ENCODE data around the gene GNB5.
"Not testable (repeated sequence)": the region's sequence is repeated elsewhere in the genome, so short reads cannot be mapped to it uniquely, and the experiment has no call there.

GNB5 gene

DNA sequence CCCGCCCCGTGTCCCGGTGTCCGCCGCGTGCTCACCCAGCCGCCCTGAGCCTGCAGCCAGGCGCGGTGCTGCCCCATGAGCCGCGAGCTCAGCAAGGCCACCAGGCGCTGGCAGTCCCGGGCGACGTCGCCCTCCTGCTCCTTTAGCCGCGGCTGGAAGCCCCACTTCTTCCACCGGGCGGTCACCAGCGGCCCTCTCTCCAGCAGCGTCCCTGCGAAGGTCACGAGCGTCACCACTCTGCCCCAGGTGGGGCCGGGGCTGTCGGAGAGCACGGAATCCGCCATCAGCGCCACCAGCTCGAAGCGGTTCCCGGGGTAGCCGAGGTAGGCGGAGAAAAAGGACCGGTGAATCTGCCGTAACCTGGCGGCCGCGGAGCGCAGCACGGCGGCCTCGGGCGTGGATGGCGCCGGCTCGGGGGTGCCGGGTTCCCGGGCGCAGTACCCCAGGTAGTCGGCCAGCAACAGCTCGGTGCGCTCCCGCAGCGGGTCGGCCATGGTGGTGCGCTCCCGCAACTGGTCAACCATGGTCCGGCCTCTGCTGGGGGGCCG is 78.9 kb downstream of the GNB5 start:
- DNase-seq (ENCODE audit: low read depth): peak; percentile 20

DNA sequence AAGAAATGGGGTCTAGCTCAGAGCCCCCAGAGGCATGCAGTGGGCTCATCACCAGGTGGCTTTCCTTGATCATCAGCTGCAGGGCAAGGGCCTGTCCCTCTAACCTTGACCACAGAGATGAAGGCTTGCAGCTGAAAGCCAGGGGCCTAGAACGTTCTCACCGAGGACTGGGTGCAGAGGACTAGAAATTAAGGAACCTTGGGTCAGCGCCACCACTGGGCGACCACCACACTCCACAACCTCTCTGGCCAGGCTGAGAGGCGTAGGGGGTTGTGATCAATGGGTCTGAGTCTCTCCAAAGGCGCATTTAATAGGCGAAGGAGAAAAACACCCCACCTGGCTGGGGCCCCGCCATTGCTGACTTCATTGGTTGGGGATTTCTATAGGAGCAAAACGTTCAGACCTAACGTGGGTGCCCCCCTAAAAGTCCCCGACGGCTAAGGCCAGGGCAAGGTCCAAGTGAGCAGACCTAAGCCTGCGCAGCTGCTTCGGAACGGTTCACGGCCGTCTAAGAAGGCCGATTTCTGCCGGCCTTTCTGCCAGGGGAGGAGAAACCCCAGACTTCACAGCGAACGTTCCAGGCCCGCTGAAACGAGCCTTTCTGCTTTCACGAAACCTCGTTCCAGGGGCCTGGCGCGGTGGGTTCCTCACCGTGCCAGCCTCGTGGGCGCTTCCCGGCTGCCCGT is 79.5 kb downstream of the GNB5 start:
- DNase-seq (ENCODE audit: low read depth): no peak

DNA sequence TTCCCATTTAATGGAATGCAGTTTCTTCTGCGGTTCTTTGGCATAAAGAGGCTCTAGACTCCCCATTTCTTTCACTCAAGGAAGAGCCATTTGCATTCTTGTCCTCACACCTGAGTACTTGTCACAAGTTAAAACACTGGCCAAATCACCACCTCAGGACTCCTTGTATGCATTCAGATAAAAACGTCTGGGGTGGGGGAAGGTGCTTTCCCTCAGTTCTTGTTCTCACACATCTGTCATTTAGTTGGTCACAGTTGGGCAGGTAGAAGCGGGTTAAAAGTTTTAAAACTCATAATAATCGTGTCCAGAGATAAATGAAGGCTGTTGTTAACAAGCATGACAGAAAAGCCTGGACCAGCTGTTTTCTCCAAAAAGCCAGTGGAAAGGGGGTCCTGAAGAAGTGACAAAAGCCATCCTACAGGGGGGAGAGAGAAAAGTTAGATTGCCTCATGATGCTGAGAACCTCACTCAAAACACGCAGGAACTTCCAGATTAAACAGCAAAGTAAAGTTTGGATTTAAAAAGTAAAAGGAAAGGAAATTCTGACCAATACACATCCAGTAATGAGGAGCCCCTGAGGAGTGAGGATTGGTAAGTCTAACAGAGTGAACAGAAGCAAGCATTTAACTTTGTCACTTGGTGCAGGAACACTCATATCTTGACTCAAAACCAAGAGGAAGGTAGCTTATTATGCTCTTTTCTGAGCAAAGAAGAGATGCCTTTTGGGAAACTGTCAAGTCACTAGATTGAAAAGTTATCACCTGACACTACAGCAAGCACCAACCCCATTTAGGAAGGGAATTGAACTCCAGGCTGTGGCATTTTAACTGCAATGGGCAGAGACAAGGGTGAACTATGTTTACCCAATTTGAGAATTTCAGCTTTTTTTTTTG is 81.4 kb downstream of the GNB5 start:
- DNase-seq (ENCODE audit: low read depth): no peak

DNA sequence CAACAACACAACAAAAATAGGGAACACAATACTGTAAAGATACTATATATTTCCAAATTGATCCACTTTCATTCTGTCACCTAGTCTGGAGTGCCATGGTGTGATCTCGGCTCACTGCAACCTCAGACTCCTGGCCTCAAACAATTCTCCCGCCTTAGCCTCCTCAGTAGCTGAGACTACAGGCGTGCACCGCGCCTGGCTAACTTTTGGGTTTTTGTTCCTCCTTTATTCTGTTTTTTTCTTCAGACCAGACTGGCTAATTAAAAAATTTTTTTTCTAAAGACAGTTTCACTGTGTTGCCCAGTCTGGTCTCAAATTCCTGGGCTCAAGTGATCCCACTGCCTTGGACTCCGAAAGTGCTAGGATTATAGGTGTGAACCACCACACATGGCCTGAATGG is 84.0 kb downstream of the GNB5 start:
- DNase-seq (ENCODE audit: low read depth): no peak

DNA sequence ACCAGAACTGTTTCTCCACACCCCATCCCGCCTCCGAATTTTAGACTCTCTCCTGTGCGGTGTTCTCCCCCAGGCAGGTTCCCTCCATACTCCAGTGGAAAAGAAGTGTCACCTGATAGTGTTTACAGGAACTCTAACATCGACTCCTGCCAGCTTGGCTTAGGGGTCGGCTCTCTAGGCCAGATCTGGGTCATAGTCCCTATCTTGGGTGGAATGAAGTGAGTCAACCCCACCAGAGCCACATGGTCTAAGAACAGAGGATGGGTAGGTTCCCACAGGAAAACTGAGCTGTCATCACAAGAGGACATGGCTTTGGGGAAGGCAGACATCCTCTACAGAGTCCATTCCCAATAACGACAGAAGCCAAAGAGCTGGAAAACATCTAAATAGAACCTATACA is 84.6 kb downstream of the GNB5 start:
- no peak for DNase-seq (ENCODE audit: low read depth)

DNA sequence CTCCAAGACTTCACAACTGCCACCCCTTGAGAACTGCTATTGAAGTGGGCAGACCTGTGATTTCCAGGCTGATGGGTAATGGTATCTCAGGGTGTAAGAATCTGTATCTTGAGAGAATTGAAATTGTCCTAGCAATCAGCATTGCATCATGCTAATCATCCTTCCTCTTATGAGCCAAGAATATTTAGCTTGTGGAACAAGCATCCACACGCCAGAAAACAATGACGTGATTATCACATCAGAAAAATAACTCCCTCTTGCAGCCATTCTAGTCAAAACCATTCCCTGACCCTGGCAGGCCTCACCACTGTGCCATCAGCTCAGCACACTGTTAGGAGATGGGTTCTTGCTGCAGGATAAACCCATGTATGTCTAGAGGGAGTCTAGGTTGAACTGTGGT is 85.3 kb downstream of the GNB5 start:
- no peak for DNase-seq (ENCODE audit: low read depth)

DNA sequence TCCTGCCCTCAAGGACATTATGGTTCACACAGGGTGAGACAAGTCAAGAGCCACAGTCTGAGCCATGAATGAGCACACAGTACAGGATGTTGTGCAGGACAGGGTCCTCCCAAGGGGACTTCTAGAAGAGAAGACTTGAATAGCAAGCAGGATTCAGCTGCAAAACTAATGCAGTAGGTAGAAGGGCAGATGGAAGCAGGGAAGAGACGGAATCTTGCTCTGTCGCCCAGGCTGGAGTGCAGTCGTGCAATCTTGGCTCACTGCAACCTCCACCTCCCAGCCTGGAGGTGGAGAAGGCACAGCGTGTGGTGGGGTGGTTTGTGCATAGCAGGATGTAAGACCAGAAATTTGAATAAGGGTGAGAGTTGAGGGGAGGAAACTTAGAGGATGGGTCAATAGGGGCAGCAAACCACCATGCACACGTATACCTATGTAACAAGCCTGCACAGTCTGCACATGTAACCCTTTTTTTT is 86.6 kb downstream of the GNB5 start:
- no peak for DNase-seq (ENCODE audit: low read depth)

DNA sequence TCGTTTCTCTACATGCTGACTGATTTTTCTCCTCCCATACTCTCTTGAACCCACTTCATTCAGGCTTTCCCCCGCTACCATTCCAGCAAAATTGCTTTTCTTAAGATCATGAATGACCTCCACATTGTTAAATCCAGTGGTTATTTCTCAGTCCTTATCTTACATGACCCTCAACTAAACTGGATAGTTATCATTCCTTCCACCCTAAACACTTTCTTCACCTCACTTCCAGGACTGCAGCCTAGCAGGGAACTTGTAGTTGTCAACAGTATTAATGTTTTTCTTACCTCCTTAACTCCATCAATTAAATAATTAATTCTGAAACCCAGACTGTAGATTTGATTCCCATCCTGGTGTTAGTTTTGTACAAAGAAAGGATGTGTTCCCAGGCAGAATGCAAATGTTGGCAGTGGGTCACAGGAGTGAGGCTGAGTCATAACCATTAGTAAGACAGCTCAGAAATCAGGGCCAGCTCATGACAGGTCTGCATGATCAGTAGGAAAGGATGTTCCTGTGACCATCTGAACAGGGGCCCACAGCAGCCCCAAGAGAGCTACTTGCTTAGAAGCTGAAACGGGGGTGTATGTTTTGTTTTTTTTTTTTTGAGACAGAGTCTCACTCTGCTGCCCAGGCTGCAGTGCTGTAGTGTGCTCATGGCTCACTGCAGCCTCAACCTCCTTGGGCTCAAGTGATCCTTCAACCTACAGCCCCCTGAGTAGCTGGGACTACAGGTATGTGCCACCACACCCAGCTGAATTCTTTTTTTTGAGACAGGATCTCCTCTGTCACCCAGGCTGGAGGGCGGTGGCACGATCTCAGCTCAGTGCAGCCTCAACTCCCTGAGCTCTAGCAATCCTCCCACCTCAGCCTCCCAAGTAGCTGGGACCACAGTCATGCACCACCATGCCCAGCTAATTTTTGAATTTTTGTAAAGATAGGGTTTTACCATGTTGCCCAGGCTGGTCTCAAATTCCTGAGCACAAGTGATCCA is 87.7 kb downstream of the GNB5 start:
- DNase-seq (ENCODE audit: low read depth): no peak

DNA sequence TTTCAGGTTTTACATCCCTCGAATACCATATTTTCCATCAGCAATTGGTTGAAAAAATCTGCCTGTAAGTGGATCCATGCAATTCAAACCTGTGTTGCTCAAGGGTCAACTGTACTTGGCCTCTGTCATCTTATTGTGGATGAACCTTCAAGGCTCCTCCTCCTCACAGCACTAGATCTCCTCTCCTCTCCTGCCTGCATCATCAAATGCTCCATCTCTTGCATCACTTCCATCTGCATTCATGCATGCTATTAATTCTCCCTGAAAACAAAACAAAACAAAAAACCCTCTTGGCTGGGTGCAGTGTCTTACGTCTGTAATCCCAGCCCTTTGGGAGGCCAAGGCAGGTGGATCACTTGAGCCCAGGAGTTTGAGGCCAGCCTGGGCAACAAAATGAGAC is 88.7 kb downstream of the GNB5 start:
- no peak for DNase-seq (ENCODE audit: low read depth)

DNA sequence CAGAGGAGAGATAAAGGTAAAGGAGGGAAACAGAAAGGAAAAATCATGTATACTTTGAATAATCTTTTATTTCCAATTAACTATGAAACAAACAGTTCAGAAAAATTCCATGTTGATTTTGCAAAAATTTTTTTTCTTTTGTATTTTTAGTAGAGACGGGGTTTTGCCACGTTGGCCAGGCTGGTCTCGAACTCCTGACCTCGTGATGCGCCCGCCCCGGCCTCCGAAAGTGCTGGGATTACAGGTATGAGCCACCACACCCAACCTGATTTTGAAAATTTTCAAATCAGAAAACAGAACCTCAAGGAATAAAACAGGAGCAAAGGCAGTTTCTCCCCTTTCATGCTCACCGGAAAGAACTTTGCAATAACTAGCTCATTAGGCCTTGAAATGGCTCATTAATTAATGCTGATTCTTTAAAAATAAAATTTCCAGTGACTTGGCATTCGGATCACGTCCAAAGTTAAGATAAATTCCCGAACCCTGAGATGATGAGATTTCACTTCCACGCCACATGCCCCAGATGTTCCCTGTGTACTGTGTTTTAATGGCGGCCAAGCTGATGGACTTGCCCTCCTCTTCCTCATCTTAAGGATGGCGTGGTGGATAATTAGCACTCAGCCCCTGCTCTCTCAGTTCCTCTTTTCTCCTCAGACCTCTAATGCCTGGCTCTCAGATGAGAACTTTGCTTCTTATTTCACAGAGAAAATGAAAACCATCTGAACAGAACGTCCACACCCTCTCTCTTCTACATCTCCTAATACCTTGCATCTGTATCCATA is 89.5 kb downstream of the GNB5 start:
- DNase-seq (ENCODE audit: low read depth): no peak

DNA sequence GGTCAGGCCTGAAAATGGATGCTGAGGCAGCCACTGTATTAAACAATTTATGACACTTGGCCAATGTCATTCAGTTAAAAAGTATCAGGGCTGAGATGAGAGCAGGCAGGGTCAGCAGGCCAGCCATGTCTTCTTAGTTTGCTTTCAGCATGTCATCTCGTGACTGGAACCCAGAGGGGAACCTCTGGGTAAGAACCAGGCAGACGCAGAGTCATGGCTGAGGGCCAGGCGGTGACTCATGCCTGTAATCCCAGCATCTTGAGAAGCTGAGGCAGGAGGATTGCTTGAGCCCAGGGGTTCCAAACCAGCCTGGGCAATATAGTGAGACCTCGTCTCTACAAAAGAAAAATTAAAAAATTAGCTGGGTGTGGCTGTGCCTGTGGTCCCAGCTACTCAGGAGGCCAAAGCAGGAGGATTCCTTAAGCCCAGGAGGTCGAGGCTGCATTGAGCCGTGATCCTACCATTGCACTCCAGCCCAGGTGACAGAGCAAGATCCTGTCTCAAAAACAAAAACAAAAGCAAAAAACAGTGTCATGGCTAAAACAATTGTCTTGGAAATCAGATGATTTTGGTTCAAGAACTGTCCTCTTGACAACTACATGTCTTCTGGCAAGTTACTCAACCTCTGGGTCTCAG is 90.3 kb downstream of the GNB5 start:
- no peak for DNase-seq (ENCODE audit: low read depth)

DNA sequence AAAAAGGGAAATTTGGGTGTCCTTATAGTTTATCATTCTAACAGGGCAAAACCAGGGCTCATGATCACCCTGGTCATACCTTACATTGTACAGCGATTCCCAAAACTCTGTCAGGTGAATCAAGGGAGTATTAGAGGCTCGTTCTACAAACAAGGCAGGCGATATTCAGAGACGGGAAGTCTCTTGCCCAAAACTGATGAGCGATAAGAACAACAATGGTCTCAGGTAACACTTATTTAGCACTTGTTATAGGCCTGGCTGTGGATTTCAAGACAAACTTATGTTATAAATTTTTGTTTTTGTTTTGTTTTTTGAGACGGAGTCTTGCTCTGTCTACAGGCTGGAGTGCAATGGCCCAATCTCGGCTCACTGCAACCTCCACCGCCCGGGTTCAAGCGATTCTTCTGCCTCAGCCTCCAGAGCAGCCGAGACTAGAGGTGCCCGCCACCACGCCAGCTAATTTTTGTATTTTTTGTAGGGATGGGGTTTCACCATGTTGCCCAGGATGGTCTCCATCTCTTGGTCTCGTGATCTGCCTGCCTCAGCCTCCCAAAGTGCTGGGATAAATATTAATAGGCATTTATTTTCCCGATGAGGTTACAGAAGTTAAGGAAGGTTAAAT is 91.4 kb downstream of the GNB5 start:
- no peak for DNase-seq (ENCODE audit: low read depth)

DNA sequence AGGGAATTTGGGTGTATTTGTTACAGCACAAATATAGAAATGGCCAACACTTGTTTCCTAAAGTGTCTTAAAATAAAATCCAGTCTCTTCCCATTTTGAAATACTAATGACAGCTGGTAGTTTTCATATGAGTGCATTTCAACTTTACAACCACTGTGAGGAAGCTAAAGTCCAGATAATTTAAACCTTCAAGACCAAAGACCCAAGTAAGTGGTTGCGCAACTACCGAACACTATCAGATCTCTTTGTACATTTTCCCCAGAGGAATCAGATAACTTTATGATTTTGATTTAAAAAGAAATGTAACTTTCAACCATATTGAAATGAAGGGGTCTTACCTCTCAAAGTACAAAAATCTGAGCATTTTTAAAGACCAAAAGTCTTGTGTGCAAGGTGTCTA is 92.9 kb downstream of the GNB5 start:
- DNase-seq (ENCODE audit: low read depth): no peak

DNA sequence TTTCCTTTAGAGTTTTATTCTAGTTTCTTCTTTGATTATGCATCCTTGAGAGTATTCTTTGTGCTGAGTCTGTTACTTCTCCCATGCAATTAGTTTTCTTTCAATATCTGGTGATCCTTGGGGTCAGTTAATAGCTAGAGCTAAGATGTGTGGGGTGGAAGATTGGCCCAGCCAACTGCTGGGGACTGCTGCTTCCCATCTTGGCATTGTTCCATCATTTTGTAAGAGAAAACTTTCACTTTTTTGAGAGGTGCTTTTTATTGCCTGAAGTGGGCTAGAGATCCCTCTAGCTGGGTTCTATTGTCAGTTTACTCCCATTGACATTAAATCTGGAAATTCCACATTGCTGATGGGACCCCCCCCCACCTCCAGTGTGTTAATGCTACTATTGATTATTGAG is 94.0 kb downstream of the GNB5 start:
- no peak for DNase-seq (ENCODE audit: low read depth)

DNA sequence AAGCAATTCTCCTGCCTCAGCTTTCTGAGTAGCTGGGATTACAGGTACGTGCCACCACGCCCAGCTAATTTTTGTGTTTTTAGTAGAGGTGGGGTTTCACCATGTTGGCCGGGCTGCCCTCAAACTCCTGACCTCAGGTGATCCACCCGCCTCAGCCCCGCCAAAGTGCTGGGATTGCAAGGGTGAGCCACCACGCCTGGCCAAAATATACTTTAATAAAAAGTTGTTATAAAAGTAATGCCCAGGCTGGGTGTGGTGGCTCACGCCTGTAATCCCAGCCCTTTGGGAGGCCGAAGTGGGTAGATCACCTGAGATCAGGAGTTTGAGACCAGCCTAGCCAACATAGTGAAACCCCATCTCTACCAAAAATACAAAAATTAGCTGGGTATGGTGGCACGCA is 94.7 kb downstream of the GNB5 start:
- not testable (repeated sequence) for DNase-seq (ENCODE audit: low read depth)

DNA sequence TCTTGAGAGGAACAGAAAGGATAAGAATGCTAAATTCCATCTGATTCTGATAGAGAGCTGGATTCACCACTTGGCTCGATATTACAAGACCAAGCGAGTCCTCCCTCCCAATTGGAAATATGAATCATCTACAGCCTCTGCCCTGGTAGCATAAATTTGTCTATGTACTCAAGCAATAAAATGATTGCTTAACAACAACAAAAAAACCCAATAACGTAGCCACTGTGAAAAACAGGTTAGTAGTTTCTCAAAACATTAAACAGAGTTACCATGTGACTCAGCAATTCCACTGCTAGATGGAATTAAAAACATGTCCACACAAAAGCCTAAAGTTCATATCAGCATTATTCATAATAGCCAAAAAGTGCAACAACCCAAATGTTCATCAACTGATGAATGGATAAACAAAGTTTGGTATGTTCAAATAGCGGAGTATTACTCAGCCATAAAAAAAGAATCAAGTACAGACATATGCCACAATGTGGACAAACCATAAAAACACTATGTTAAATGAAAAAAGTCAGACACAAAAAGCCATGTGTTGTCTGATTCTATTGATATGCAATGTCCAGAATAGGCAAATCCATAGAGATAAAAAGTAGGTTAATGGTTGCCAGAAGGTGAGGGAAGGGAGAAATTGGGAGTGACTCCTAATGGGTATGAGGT is 95.5 kb downstream of the GNB5 start:
- DNase-seq (ENCODE audit: low read depth): no peak

DNA sequence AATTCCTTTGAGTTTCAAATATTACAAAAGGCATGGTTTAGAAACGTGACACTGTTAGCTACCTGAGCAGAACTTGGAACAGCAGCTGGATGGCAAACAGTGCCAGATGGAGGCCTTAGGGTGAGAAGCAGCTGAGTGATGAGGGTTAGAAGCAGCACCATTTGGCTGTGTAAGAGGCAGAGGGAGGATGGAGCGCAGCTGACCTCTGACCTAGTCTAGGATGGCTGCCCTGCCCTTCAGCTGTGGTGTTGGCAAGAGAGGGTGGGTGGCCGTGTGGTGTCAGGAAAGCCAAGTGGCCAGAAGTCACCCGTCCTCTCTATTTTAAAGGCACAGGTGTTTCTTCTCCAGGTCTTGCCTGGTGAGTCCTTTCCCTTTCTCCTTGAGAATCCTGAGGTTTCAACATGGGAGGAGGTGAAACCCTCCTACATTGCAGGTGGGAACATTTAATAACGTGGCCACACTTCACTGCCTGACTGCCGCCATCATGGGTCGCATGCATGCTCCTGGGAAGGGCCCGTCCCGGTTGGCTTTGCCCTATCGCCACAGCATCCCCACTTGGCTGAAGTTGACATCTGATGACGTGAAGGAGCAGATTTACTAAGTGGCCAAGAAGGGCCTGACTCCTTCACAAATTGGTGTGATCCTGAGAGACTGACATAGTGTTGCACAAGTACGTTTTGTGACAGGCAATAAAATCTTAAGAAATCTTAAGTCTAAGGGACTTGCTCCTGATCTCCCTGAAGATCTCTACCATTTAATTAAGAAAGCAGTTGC is 96.2 kb downstream of the GNB5 start:
- DNase-seq (ENCODE audit: low read depth): no peak

DNA sequence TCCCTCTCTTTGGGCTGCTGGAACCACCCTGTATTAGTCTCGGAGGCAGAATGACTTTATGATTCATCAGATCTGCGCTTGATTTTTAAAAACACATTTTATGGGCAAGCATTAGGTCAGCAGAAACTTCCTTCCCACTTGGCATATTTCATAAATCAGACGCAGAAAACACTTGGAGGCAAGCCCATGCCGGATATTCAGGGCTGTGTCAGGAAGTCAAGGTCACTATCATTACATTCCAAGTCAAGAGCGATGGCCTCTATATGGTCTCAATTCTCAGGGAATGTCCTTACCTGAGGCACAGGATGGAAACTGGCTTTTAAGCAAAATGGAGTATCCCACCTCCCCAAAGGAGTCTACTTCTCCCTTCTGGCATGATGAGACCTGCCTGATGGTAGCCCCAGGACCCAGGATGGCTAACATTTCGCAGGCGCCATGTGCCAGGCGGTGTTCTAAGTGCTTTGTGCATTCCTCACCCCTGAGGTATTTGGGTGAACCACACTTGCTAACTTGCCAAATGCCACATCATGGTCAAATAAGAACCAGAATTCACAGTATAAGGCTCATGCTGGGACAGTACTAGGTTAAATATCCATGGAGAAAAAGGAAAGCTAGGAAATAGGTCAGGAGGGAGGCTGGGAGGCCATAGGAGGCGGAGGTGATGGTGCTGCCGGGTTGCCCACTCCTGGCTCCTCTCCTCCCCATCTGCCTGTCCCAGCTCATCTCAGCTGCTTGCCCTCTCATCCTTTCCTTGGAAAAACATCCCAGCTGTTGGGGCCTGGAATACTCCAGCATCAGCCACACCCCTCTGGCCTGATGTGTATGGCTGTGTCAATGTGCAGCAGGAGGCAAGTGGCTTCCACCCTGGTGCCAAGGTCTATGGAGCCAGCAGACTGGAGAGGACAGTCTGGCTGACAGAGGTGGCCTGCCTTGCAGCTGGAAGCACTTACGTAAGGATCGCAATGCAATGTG is 97.4 kb downstream of the GNB5 start:
- DNase-seq (ENCODE audit: low read depth): no peak

Measured in activated T-helper 1 cell treated with Interleukin-2 at 50 U/mL for 16 hours (primary cell).